NCI-H345 (cell line): ENCODE results near the gene RAB4A.
A peak's percentile ranks its signal among the peaks of the same experiment; 100 is the strongest.

Experiments
- DNase-seq: peaks from one replicate; lab custom pipeline; 2025; lab: John Stamatoyannopoulos, UW

RAB4A gene

DNA sequence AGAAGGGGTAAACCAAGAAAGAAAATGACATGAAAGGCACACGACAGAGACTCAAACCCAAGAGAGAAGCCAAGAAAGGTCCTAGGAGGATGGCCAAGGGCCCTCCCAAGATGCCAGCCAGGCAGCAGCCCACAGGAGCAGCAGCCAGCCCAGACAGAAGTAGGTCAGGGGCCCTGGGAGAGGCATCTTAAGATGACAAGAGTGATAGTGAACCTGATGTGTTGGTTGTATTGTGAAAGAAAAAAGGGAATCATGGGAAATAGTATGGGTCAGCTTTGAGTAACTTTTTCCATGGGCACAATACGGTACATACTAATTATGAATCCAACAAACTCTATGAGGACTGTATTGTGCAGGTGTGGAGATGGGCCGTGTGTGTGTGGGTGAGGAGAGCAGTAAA lies 68.6 kb downstream of the RAB4A start:
- DNase-seq, result no peak

DNA sequence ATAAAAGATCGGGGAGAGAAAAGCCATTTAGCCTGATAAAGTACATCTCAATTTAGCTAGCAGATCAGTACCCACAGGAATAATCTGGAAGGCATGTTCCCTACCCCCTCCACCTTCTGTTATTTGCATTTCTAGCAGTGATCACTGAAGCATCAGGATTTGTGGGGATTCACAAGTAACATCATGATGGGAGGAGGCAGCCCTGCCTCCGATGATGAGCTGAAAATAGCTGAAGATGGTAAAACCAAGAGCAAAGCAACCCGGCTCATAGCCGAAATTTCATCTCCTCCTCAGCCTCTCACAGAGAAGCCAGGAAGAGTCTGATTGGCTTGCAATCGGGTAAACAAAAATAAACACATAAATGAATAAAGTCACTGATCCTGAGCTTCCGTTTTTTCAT lies 69.6 kb downstream of the RAB4A start:
- DNase-seq, result no peak

- peak; percentile 86 for DNase-seq
Observed at GRCh38 chr1:229341774-229342655, 71.1 kb downstream of the RAB4A start.

- peak; percentile 58 for DNase-seq
Observed at GRCh38 chr1:229342656-229343569, 72.0 kb downstream of the RAB4A start, which contains the start of gene CCSAP. Gene CCSAP, minus strand, starts transcription at chr1:229343047. Its CDS starts 582 bp downstream, at chr1:229342465.

- DNase-seq, result no peak
Observed at GRCh38 chr1:229344139-229344538, 73.2 kb downstream of the RAB4A start.

DNA sequence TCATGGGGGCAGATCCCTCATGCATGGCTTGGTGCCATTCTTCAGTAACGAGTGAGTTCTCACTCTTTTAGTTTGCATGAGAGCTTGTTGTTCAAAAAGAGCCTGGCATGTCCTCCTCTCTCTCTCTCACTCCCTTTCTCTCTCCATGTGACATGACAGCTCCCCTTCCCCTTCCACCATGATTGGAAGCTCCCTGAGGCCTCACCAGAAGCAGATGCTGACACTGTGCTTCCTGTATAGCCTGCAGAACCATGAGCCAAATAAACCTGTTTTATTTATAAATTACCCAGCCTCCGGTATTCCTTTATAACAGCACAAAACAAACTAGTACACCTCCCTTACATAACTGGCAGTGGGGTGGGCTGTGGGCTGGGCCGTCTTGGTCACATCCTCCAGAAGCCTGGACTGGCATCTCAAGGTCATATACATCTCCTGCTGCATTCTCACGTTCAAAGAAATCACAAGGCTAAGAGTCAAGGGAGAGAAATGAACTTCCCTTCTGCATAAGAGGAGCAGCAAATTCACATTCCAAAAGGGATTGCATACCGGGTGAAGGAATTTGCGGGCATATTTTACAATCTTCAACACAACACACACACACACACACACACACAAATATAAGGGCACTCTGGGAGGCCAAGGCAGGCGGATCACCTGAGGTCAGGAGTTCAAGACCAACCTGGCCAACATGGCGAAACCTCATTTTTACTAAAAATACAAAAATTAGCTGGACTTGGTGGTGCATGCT lies 74.2 kb downstream of the RAB4A start:
- no peak for DNase-seq

DNA sequence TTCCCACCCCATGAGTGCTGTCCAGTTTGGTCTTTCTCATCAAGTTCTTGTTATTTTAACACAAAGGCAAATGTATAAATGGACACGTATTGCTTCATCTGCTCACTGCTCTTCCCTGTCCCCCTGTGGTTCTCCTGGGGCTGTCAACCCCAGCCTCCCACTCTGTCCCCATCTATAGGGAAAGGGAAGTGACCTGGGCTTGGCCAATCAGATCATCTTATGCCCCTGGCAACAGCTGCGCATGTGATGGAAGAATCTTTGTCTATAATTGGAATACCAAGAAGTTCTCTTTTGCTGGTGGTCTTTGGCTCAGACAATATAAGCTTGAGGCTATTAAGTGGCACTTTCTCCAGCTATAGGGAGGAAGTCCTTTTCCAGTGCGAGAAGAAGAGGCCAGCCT lies 76.6 kb downstream of the RAB4A start:
- no peak for DNase-seq

DNA sequence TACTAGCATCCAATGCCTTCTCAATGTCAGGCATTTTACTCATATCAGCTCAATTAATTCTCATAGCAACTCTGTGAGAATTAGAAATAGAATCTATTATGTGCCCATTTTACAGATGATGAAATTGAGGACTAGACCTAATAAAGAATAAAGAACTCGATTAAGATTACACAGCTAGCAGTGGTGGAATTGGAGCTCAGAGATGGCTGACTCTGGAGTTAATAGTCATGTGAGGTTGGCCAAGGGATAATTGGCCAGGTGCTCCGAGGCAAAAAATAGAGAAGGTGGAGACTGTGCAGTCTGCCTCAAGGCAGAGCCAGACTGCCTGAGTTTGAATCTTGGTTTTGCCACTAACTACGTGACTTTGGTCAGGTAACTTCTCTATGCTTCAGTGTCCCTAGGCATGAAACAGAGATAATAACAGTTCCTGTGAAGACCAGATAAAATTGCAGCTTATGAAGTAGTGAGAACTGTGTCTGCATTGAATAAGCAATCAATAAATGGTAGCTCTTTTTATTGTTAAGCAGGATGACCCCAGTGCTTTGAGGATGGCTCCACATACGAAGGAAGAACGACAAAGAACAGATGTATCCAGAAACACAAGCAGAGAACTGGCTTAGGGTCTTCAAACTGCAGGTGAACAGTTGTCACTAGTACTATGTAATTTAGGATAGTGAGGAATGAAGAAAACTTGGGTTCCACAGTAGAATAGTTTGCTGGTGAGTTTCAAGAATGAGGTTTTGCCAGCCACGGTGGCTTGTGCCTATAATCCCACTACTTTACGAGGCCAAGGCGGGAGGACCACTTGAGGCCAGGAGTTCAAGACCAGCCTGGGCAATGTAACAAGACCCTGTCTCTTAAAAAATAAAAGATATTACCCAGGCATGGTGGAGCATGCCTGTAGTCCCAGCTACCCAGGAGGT lies 78.8 kb downstream of the RAB4A start:
- no peak for DNase-seq

GRCh38 chr1:229352975-229353374 lies 82.1 kb downstream of the RAB4A start:
- DNase-seq, result no peak

DNA sequence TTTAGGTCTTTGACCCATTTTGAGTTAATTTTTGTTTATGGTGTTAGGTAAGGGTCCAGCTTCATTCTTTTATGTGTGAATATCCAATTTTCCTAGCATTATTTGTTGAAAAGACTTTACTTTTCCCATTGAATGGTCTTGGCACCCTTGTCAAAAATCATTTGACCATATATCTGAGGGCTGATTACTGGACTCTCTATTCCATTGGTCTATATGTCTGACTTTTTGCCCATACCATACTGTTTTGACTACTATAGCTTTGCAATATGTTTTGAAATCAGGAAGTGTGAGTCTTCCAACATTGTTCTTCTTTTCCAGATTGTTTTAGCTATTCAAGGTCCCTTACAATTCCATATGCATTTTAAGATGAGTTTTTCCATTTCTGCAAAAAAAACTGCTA lies 83.3 kb downstream of the RAB4A start:
- DNase-seq, result no peak
